OCI-LY3 (cell line): ENCODE measurements around the gene ELFN1.

Experiments
- H2AFZ ChIP-seq: fragments of 200-600, 300-600 bp; shearing (Covaris generic); 2 replicates; pipeline ENCODE4 v1.6.0; 2014; ENCODE audit warnings: antibody characterized with exemption, low read depth, low read length
- H3K27ac ChIP-seq: fragments of 200-600, 300-600 bp; sonication (generic); 2 replicates; pipeline ENCODE4 v1.5.1; 2014; ENCODE audit warnings: mild to moderate bottlenecking, low read length, moderate library complexity, mixed read lengths
- H3K27me3 ChIP-seq: fragments of 200-600, 300-600 bp; sonication (generic); 2 replicates; pipeline ENCODE4 v1.6.1; 2014; ENCODE audit warnings: low read depth, low read length, mixed read lengths
- H3K36me3 ChIP-seq: fragments of 200-600, 300-600 bp; sonication (generic); replicated peaks from 2 replicates; pipeline ENCODE3; 2014; ENCODE audit warnings: low read depth, low read length, mixed read lengths
- H3K4me1 ChIP-seq: fragments of 300-600, 200-600 bp; sonication (generic); 2 replicates; pipeline ENCODE4 v1.6.1; 2014; ENCODE audit warnings: low read length, mixed read lengths
- H3K4me2 ChIP-seq: fragments of 200-600, 300-600 bp; sonication (generic); 2 replicates; pipeline ENCODE4 v1.6.1; 2014; ENCODE audit warnings: low read length, mixed read lengths
- H3K4me3 ChIP-seq: fragments of 300-600, 200-600 bp; sonication (generic); 2 replicates; pipeline ENCODE4 v1.5.1; 2014; ENCODE audit warnings: antibody characterized with exemption, mild to moderate bottlenecking, low read length, moderate library complexity
- H3K79me2 ChIP-seq: fragments of 300-600, 200-600 bp; shearing (Covaris generic); 2 replicates; pipeline ENCODE4 v1.6.1; 2014; ENCODE audit warnings: mild to moderate bottlenecking, low read length, mixed read lengths
- H3K9ac ChIP-seq: fragments of 300-600, 200-600 bp; shearing (Covaris generic); 2 replicates; pipeline ENCODE4 v1.6.0; 2014; ENCODE audit warnings: mild to moderate bottlenecking, low read length, moderate library complexity
- H3K9me3 ChIP-seq: fragments of 200-600, 300-600 bp; shearing (Covaris generic); 2 replicates; pipeline ENCODE4 v1.6.1; 2014; ENCODE audit warnings: low read length, mixed read lengths; ENCODE audit not compliant: insufficient read depth
- H4K20me1 ChIP-seq: fragments of 200-600, 300-600 bp; sonication (generic); 2 replicates; pipeline ENCODE4 v1.6.1; 2016; ENCODE audit warnings: low read length, mixed read lengths; ENCODE audit not compliant: insufficient read depth
- EZH2phosphoT487 ChIP-seq: fragments of 200-600 bp; shearing (Covaris generic); IDR thresholded peaks from 2 replicates; pipeline ENCODE4 v1.6.1; 2018; ENCODE audit warnings: antibody characterized with exemption, mixed run types, low read depth
- TF ChIP-seq, protein P1 (sequence below): fragments of 200-600, 300-600 bp; sonication (generic); IDR thresholded peaks from 2 replicates; pipeline ENCODE4 v1.5.1; 2014; ENCODE audit warnings: antibody characterized with exemption, low read length, low read depth

ELFN1 gene

DNA sequence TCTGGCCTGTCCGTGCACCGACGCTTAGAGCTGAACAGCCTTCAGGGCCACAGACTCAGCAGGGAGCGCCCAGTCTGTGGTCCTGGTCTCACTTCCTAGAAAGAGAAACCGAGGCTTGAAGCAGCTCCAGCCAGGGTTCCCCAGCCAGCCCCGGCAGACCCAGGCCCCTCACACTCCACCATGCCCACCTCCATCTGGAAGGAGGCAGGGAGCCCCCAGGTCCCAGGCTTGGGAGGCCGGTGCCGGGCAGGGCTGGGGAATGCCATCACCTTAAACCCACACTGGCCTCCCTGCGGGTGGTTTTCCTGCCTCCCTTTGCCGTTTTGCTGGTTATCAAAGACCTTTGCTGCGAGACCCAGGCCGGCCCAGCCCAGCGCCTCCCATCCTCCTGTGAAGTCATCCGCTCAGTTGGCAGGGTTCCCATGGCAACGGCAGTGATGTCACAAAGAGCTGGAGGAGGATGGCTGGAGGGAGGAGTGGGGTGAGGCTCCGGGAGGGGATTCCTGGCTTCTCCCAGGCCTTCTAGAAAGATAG, 24.0 kb downstream of the ELFN1 start:
- Histone ChIP-seq H3K4me3 (no peak overlapping the region), H4K20me1 (no peaks in the 10 kb centered on the region), H3K4me2 (no peak overlapping the region), H3K4me1 (no peaks in the 10 kb centered on the region), H3K79me2 (no peaks in the 10 kb centered on the region), H3K36me3 (no peaks in the 10 kb centered on the region), H3K27ac (no peak overlapping the region), H3K9me3 (no peaks in the 10 kb centered on the region), H3K27me3 (no peaks in the 10 kb centered on the region), H2AFZ (no peak overlapping the region), H3K9ac (no peak overlapping the region)
- TF ChIP-seq, protein P1, sequence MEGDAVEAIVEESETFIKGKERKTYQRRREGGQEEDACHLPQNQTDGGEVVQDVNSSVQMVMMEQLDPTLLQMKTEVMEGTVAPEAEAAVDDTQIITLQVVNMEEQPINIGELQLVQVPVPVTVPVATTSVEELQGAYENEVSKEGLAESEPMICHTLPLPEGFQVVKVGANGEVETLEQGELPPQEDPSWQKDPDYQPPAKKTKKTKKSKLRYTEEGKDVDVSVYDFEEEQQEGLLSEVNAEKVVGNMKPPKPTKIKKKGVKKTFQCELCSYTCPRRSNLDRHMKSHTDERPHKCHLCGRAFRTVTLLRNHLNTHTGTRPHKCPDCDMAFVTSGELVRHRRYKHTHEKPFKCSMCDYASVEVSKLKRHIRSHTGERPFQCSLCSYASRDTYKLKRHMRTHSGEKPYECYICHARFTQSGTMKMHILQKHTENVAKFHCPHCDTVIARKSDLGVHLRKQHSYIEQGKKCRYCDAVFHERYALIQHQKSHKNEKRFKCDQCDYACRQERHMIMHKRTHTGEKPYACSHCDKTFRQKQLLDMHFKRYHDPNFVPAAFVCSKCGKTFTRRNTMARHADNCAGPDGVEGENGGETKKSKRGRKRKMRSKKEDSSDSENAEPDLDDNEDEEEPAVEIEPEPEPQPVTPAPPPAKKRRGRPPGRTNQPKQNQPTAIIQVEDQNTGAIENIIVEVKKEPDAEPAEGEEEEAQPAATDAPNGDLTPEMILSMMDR, result no peak
- no peak for TF ChIP-seq EZH2phosphoT487

DNA sequence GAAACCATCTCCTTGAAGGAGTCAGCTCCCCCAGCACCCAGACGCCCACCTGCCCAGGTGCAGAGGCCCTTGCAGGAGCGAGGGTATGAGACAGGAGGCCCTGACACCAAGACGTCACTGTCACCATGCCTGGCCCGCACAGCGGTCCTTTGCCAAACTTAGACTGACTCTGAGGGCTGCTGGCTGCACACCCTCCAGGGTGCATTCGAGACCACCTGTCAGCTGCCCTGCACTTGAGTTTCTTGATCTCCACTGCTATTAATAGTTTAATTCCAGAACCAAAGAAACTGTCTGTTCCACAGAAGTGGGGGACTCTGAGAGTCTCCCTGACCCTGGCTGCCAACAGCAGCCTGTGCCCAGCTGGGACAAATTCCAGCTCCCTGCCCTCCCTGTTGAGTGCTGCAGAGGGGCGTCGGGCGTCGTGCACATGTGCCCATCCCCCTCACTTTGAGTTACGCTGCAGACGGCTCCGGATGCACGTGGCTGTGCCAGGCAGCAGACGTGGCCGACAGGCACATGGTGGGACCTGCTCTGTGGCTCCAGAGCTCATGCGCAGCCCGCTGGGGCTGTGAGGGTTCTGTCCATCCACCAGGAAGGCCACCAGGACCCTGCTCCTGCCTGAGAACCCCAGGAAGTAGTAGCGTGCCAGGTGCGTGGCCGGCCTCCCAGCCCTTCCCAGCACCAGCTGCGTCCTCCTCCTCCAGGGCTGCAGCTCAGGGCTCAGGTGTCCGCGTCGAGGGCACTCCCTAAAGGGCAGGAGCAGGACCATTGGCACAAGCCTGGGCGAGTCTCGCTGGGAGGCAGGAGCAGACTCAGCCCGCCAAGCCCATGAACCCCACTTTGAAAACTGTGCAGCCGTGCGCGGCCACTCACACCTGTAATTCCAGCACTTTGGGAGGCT, 24.8 kb downstream of the ELFN1 start:
- H3K36me3 ChIP-seq, result no peaks in the 10 kb centered on the region
- H3K9ac ChIP-seq, result no peak overlapping the region
- no peaks in the 10 kb centered on the region for H4K20me1 ChIP-seq
- no peak overlapping the region for H3K4me2 ChIP-seq
- TF ChIP-seq EZH2phosphoT487, result no peak
- TF ChIP-seq, protein P1, result no peak
- no peaks in the 10 kb centered on the region for H3K4me1 ChIP-seq
- no peaks in the 10 kb centered on the region for H3K27me3 ChIP-seq
- H3K4me3 ChIP-seq, result no peak overlapping the region
- no peak overlapping the region for H2AFZ ChIP-seq
- no peaks in the 10 kb centered on the region for H3K79me2 ChIP-seq
- no peaks in the 10 kb centered on the region for H3K9me3 ChIP-seq
- no peak overlapping the region for H3K27ac ChIP-seq

- Histone ChIP-seq H3K27me3 (no peaks in the 10 kb centered on the region), H3K79me2 (no peaks in the 10 kb centered on the region), H3K9me3 (no peaks in the 10 kb centered on the region), H3K4me3 (no peak overlapping the region), H3K27ac (no peak overlapping the region), H3K4me2 (no peak overlapping the region), H4K20me1 (no peaks in the 10 kb centered on the region), H3K4me1 (no peaks in the 10 kb centered on the region), H2AFZ (no peak overlapping the region), H3K36me3 (no peaks in the 10 kb centered on the region), H3K9ac (no peak overlapping the region)
- TF ChIP-seq, protein P1, result no peak
- no peak for TF ChIP-seq EZH2phosphoT487
These were observed 25.9 kb downstream of the ELFN1 start for GRCh38 chr7:1695800-1696454.
